H9 (cell line): ENCODE data around the gene NR1H4. TPM values are rescaled to one million over a fixed set of nuclear protein-coding genes. Genes with fewer than 3 reads are reported as not detected.

Source experiments
- DNase-seq: peaks from one replicate; pipeline ENCODE4 v3.0.0-alpha.2; 2017
- H2AFZ ChIP-seq: one replicate; pipeline ENCODE4 v1.6.1; 2013; ENCODE audit warnings: mild to moderate bottlenecking, low read length, control low read depth, moderate library complexity
- H2AK5ac ChIP-seq: 2 replicates; pipeline ENCODE4 v1.6.1; 2013; ENCODE audit warnings: low read length, control low read depth, mixed read lengths; ENCODE audit not compliant: insufficient read length
- H2BK120ac ChIP-seq: one replicate; pipeline ENCODE4 v1.6.1; 2013; ENCODE audit warnings: low read depth, mild to moderate bottlenecking, low read length, control low read depth, inconsistent platforms; ENCODE audit not compliant: poor library complexity, severe bottlenecking
- H2BK12ac ChIP-seq: 2 replicates; pipeline ENCODE4 v1.6.1; 2013; ENCODE audit warnings: low read length, control low read depth, mixed read lengths, low read depth; ENCODE audit not compliant: insufficient read length
- H2BK15ac ChIP-seq: 2 replicates; pipeline ENCODE4 v1.6.1; 2013; ENCODE audit warnings: low read depth, low read length, control low read depth
- H2BK20ac ChIP-seq: one replicate; pipeline ENCODE4 v1.6.1; 2013; ENCODE audit warnings: low read depth, mild to moderate bottlenecking, low read length, control low read depth, inconsistent platforms; ENCODE audit not compliant: poor library complexity, severe bottlenecking
- H2BK5ac ChIP-seq: 2 replicates; pipeline ENCODE4 v1.6.1; 2013; ENCODE audit warnings: low read length, control low read depth, mixed read lengths; ENCODE audit not compliant: insufficient read length
- H3K14ac ChIP-seq: 2 replicates; pipeline ENCODE4 v1.6.1; 2013; ENCODE audit warnings: low read length, control low read depth; ENCODE audit not compliant: insufficient read depth
- H3K18ac ChIP-seq: 2 replicates; pipeline ENCODE4 v1.6.1; 2013; ENCODE audit warnings: low read depth, mild to moderate bottlenecking, mixed read lengths, low read length, control low read depth; ENCODE audit not compliant: insufficient read length
- H3K23ac ChIP-seq: 2 replicates; pipeline ENCODE4 v1.6.1; 2013; ENCODE audit warnings: low read length, control low read depth, mixed read lengths, low read depth; ENCODE audit not compliant: insufficient read length
- H3K23me2 ChIP-seq: 2 replicates; pipeline ENCODE4 v1.6.1; 2013; ENCODE audit warnings: low read depth, mild to moderate bottlenecking, mixed read lengths, low read length, control low read depth; ENCODE audit not compliant: insufficient read length, poor library complexity, severe bottlenecking
- H3K27ac ChIP-seq: 2 replicates; pipeline ENCODE4 v1.5.1; 2013; ENCODE audit warnings: low read length, control low read depth, mixed read lengths, low read depth; ENCODE audit not compliant: insufficient read length
- H3K27me3 ChIP-seq: 2 replicates; pipeline ENCODE4 v1.6.1; 2013; ENCODE audit warnings: low read length, control low read depth, inconsistent platforms; ENCODE audit not compliant: insufficient read depth
- H3K4ac ChIP-seq: 2 replicates; pipeline ENCODE4 v1.6.1; 2013; ENCODE audit warnings: low read depth, mild to moderate bottlenecking, control low read depth, inconsistent platforms, low read length, moderate library complexity
- H3K4me1 ChIP-seq: 2 replicates; pipeline ENCODE4 v1.6.1; 2013; ENCODE audit warnings: low read length, control low read depth, inconsistent platforms; ENCODE audit not compliant: insufficient read depth
- H3K4me2 ChIP-seq: 2 replicates; pipeline ENCODE4 v1.6.1; 2013; ENCODE audit warnings: low read length, control low read depth, mixed read lengths; ENCODE audit not compliant: insufficient read length, insufficient read depth
- H3K56ac ChIP-seq: 2 replicates; pipeline ENCODE4 v1.6.1; 2013; ENCODE audit warnings: low read depth, mild to moderate bottlenecking, mixed read lengths, low read length, control low read depth; ENCODE audit not compliant: insufficient read length
- H3K79me1 ChIP-seq: 2 replicates; pipeline ENCODE4 v1.6.1; 2013; ENCODE audit warnings: low read depth, mild to moderate bottlenecking, moderate library complexity, low read length, control low read depth, inconsistent platforms; ENCODE audit not compliant: insufficient read depth, poor library complexity, severe bottlenecking
- H3K79me2 ChIP-seq: 2 replicates; pipeline ENCODE4 v1.6.1; 2013; ENCODE audit warnings: low read length, control low read depth, inconsistent platforms; ENCODE audit not compliant: insufficient read depth
- H3K9ac ChIP-seq: 2 replicates; pipeline ENCODE4 v1.6.1; 2013; ENCODE audit warnings: low read length, control low read depth, mixed read lengths; ENCODE audit not compliant: insufficient read length; ENCODE audit errors: extremely low read depth
- H3K9me3 ChIP-seq: one replicate; pipeline ENCODE4 v1.6.1; 2013; ENCODE audit warnings: low read depth, low read length, inconsistent platforms; ENCODE audit not compliant: control insufficient read depth
- H3T11ph ChIP-seq: one replicate; pipeline ENCODE4 v1.6.1; 2013; ENCODE audit warnings: mild to moderate bottlenecking, low read length, control low read depth, inconsistent platforms
- H4K20me1 ChIP-seq: one replicate; pipeline ENCODE4 v1.6.1; 2013; ENCODE audit not compliant: control insufficient read depth, insufficient read length, insufficient read depth
- H4K5ac ChIP-seq: 2 replicates; pipeline ENCODE4 v1.6.1; 2013; ENCODE audit warnings: low read depth, mild to moderate bottlenecking, mixed read lengths, low read length, control low read depth; ENCODE audit not compliant: insufficient read length
- H4K8ac ChIP-seq: replicated peaks from 2 replicates; pipeline ENCODE4 v1.6.1; 2013; ENCODE audit warnings: low read length, control low read depth, mixed read lengths, low read depth; ENCODE audit not compliant: insufficient read length
- H4K91ac ChIP-seq: 2 replicates; pipeline ENCODE4 v1.6.1; 2013; ENCODE audit warnings: low read depth, mild to moderate bottlenecking, moderate library complexity, mixed read lengths, low read length, control low read depth; ENCODE audit not compliant: insufficient read length
- H3K27ac Mint-ChIP-seq, 3 experiments: 2 replicates in 2 of 3; 3 replicates in 1 of 3; pipeline ENCODE4 v1.8.0; 2020 to 2021; ENCODE audit warnings: mixed read lengths in 3 of 3, mild to moderate bottlenecking in 1 of 3, moderate library complexity in 1 of 3
- H3K27me3 Mint-ChIP-seq: 2 replicates; pipeline ENCODE4 v1.8.0; 2021; ENCODE audit warnings: low read depth, mild to moderate bottlenecking, moderate library complexity, mixed read lengths
- H3K36me3 Mint-ChIP-seq, 3 experiments: 2 replicates in 2 of 3; 3 replicates in 1 of 3; pipeline ENCODE4 v1.8.0; 2020 to 2021; ENCODE audit warnings: low read depth in 3 of 3, mixed read lengths in 3 of 3; ENCODE audit not compliant: insufficient read depth in 1 of 3
- H3K4me1 Mint-ChIP-seq, 2 experiments: 2 replicates each; pipeline ENCODE4 v1.8.0; 2020; ENCODE audit warnings: mixed read lengths in 2 of 2
- H3K4me3 Mint-ChIP-seq, 2 experiments: 2 replicates in 1 of 2; 3 replicates in 1 of 2; pipeline ENCODE4 v1.8.0; 2020 to 2021; ENCODE audit warnings: mild to moderate bottlenecking in 2 of 2, mixed read lengths in 2 of 2, moderate library complexity in 1 of 2
- H3K9me3 Mint-ChIP-seq, 2 experiments: 2 replicates in 1 of 2; 3 replicates in 1 of 2; pipeline ENCODE4 v1.8.0; 2020; ENCODE audit warnings: mild to moderate bottlenecking in 2 of 2, mixed read lengths in 2 of 2, moderate library complexity in 1 of 2
- WGBS: extraction: QIAGEN DNeasy Blood & Tissue Kit; methylation state at CpG from one replicate; pipeline ENCODE4 v1.1.7; 2013; ENCODE audit warnings: missing lambda C conversion rate, low lambda C conversion rate, mixed read lengths; ENCODE audit not compliant: insufficient read length; ENCODE audit errors: extremely low coverage; 5-methylcytosine and 5-hydroxymethylcytosine counted together
- total RNA-seq: library from RNA; stranded (reverse); gene quantifications from 2 replicates; pipeline ENCODE4 v1.2.1, GENCODE V29; 2021
- TF ChIP-seq, protein P1 (sequence below): fragments of 200-600 bp; sonication (generic); conservative IDR thresholded peaks from 3 replicates; pipeline ENCODE4 v1.8.0; 2021; ENCODE audit warnings: antibody characterized with exemption, mild to moderate bottlenecking

Gene NR1H4
- total RNA-seq, 1 experiment from 2014 or later: not detected

DNA sequence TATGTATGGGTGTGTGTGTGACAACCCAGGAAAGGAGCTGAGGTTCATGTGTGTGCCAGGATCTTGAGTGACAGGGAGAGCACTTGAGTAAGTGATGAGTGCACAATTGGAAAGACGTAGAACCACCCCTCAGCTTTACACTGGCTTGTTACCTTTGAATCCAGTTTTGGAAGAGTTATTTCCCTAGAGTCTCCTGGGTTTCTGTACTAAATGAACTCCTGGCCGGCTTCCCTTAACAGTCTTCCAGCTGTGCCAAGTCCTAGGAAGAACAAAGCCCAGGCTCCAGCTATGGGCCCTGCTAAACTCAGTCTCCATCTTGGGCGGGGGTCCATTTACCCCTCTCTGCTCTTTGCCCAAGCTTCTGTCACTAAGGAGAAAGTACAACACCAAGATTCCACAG, 19.7 kb upstream of the NR1H4 start:
- no peaks in the 10 kb centered on the region; the same call in 1 of the 2 replicates for H3K27me3 ChIP-seq
- Mint-ChIP-seq H3K9me3 (no peaks in the 10 kb centered on the region), H3K4me1 (no peaks in the 10 kb centered on the region), H3K27me3 (no peaks in the 10 kb centered on the region), H3K27ac (peak overlapping the region in 1 of 3 experiments; percentile 34; a peak in 1 of 7 replicates), H3K36me3 (no peaks in the 10 kb centered on the region), H3K4me3 (no peak overlapping the region)
- H4K8ac ChIP-seq: no peak overlapping the region
- H3K4me2 ChIP-seq: no peak overlapping the region
- no peak overlapping the region for H2BK12ac ChIP-seq
- H3K79me1 ChIP-seq: no peaks in the 10 kb centered on the region
- H3K79me2 ChIP-seq: no peaks in the 10 kb centered on the region
- H3K27ac ChIP-seq: no peak overlapping the region
- H3K4me1 ChIP-seq: no peaks in the 10 kb centered on the region
- H2BK5ac ChIP-seq: no peak overlapping the region
- no peaks in the 10 kb centered on the region for H3K23me2 ChIP-seq
- H2BK20ac ChIP-seq: no peak overlapping the region
- no peak overlapping the region for H2BK120ac ChIP-seq
- H4K5ac ChIP-seq: no peak overlapping the region
- no peak overlapping the region for H3K14ac ChIP-seq
- no peak overlapping the region for H3K18ac ChIP-seq
- no peak overlapping the region for H2BK15ac ChIP-seq
- H3T11ph ChIP-seq: no peak overlapping the region
- H2AFZ ChIP-seq: no peak overlapping the region
- H3K56ac ChIP-seq: no peak overlapping the region
- no peak overlapping the region for H3K23ac ChIP-seq
- no peak for DNase-seq
- H3K4ac ChIP-seq: no peak overlapping the region
- no peaks in the 10 kb centered on the region for H4K20me1 ChIP-seq
- TF ChIP-seq, protein P1, sequence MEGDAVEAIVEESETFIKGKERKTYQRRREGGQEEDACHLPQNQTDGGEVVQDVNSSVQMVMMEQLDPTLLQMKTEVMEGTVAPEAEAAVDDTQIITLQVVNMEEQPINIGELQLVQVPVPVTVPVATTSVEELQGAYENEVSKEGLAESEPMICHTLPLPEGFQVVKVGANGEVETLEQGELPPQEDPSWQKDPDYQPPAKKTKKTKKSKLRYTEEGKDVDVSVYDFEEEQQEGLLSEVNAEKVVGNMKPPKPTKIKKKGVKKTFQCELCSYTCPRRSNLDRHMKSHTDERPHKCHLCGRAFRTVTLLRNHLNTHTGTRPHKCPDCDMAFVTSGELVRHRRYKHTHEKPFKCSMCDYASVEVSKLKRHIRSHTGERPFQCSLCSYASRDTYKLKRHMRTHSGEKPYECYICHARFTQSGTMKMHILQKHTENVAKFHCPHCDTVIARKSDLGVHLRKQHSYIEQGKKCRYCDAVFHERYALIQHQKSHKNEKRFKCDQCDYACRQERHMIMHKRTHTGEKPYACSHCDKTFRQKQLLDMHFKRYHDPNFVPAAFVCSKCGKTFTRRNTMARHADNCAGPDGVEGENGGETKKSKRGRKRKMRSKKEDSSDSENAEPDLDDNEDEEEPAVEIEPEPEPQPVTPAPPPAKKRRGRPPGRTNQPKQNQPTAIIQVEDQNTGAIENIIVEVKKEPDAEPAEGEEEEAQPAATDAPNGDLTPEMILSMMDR: no peak
- H3K9ac ChIP-seq: no peak overlapping the region
- WGBS: no CpG with 5 or more reads among the region's 3 CpGs
- no peak overlapping the region for H4K91ac ChIP-seq
- H3K9me3 ChIP-seq: no peaks in the 10 kb centered on the region
- no peak overlapping the region for H2AK5ac ChIP-seq
